Lung (tissue), 12 donors: ENCODE results near the gene PNPLA8. TPM values are rescaled to one million over a fixed set of nuclear protein-coding genes. Genes with fewer than 3 reads are reported as not detected.
A peak's percentile ranks its signal among the peaks of the same experiment; 100 is the strongest.

Experiments used
- ATAC-seq: fragments of 200-7000 bp; cut with Tn5 transposase; one replicate; pipeline ENCODE4 v1.9.1; 2020; ENCODE audit warnings: moderate number of reproducible peaks; ENCODE audit not compliant: insufficient read depth, low FRiP score
- DNase-seq, 3 donors: peaks; one replicate each; pipeline ENCODE4 v3.0.0-alpha.2; 2013 to 2017
- H3K27ac ChIP-seq, 2 donors: one replicate each; pipeline ENCODE4 v1.5.1; 2013; ENCODE audit warnings: mild to moderate bottlenecking in 2 of 2, moderate library complexity in 2 of 2, control low read depth in 1 of 2, inconsistent platforms in 1 of 2, low read depth in 1 of 2, low read length in 1 of 2
- H3K27me3 ChIP-seq, 3 donors: one replicate each; pipeline ENCODE4 v1.5.1; 2013; ENCODE audit warnings: low read length in 2 of 3; ENCODE audit not compliant: control insufficient read depth in 3 of 3, insufficient read depth in 3 of 3
- H3K36me3 ChIP-seq, 4 donors: one replicate each; pipeline ENCODE4 v1.5.1; 2013; ENCODE audit warnings: low read length in 4 of 4, mild to moderate bottlenecking in 1 of 4, moderate library complexity in 1 of 4; ENCODE audit not compliant: control insufficient read depth in 4 of 4, insufficient read depth in 4 of 4
- H3K4me1 ChIP-seq, 5 donors: one replicate each; pipeline ENCODE4 v1.5.1; 2013; ENCODE audit warnings: low read length in 5 of 5, mild to moderate bottlenecking in 2 of 5, moderate library complexity in 1 of 5; ENCODE audit not compliant: control insufficient read depth in 5 of 5, insufficient read depth in 5 of 5
- H3K4me3 ChIP-seq: one replicate; pipeline ENCODE4 v1.5.1; 2013; ENCODE audit warnings: mild to moderate bottlenecking, control low read depth, moderate library complexity
- H3K9ac ChIP-seq, 2 donors: one replicate each; pipeline ENCODE4 v1.5.1; 2013; ENCODE audit warnings: low read length in 2 of 2, control low read depth in 1 of 2; ENCODE audit not compliant: insufficient read depth in 1 of 2
- H3K9me3 ChIP-seq, 4 donors: one replicate each; pipeline ENCODE4 v1.5.1; 2013; ENCODE audit warnings: low read length in 3 of 4, mild to moderate bottlenecking in 1 of 4, moderate library complexity in 1 of 4; ENCODE audit not compliant: control insufficient read depth in 4 of 4, insufficient read depth in 3 of 4
- WGBS, 2 donors: extraction: QIAGEN DNeasy Blood & Tissue Kit; methylation state at CpG; one replicate each; pipeline ENCODE4 v1.1.7; 2013; 5-methylcytosine and 5-hydroxymethylcytosine counted together
- polyA plus RNA-seq, 2 donors: library from polyadenylated mRNA; stranded (reverse); fragments of 200-250 nt; gene quantifications; one replicate each; pipeline ENCODE4 v1.2.1, GENCODE V29; 2013
- total RNA-seq, 2 donors: library from RNA; depleted of rRNA in 1 of 2; stranded (reverse); fragments of >200 nt in 1 of 2; gene quantifications; one replicate each; pipeline ENCODE4 v1.2.1, GENCODE V29; 2014 to 2021
- TF ChIP-seq, protein P1 (sequence below): IDR thresholded peaks from 2 replicates; pipeline ENCODE4 v1.5.1; 2012; ENCODE audit warnings: mild to moderate bottlenecking; ENCODE audit errors: control extremely low read depth, extremely low read depth
- donor health status: control.
- donor health status: control.
- donor health status: Bipolar disorder and iron deficiency.
- donor health status: healthy.
- donor health status: DM: yes; HTN: yes; CAD: no.

Gene PNPLA8
- total and polyA plus RNA-seq, 4 donors, result 14.2 to 49.7 (median 25.4) TPM

DNA sequence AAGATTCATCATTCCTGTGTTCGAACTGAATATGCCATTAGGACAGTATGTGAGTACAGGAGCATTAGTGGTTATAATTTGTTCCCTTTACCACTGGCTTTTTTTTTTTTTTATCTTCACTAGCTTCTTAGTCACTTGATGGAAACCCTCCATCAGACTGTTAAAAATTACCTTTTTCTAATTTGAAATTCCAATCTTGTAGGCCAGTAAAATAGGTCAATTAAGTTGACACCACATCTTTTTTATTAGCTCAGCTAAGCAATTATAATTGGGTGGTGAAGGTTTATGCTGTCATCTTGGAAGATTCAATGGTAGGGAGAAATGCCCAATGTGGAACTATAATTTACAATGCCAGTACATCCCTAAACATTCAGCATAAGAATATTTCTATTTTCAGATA lies 75.8 kb downstream of the PNPLA8 start:
- no peak for DNase-seq
- ATAC-seq, result no peak
- Histone ChIP-seq H3K9me3 (no peaks in the 10 kb centered on the region), H3K4me1 (peaks cover 0 to 15% (median 6%) of the 10 kb centered on the region in 5 donors), H3K27ac (no peak overlapping the region), H3K27me3 (peaks cover 3 to 34% (median 25%) of the 10 kb centered on the region in 3 donors), H3K4me3 (no peak overlapping the region), H3K9ac (no peak overlapping the region), H3K36me3 (no peaks in the 10 kb centered on the region)
- TF ChIP-seq, protein P1, sequence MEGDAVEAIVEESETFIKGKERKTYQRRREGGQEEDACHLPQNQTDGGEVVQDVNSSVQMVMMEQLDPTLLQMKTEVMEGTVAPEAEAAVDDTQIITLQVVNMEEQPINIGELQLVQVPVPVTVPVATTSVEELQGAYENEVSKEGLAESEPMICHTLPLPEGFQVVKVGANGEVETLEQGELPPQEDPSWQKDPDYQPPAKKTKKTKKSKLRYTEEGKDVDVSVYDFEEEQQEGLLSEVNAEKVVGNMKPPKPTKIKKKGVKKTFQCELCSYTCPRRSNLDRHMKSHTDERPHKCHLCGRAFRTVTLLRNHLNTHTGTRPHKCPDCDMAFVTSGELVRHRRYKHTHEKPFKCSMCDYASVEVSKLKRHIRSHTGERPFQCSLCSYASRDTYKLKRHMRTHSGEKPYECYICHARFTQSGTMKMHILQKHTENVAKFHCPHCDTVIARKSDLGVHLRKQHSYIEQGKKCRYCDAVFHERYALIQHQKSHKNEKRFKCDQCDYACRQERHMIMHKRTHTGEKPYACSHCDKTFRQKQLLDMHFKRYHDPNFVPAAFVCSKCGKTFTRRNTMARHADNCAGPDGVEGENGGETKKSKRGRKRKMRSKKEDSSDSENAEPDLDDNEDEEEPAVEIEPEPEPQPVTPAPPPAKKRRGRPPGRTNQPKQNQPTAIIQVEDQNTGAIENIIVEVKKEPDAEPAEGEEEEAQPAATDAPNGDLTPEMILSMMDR, result no peak
- WGBS, 2 donors, result 87 to 100% methylated on average over 1 of the region's 1 CpG

DNA sequence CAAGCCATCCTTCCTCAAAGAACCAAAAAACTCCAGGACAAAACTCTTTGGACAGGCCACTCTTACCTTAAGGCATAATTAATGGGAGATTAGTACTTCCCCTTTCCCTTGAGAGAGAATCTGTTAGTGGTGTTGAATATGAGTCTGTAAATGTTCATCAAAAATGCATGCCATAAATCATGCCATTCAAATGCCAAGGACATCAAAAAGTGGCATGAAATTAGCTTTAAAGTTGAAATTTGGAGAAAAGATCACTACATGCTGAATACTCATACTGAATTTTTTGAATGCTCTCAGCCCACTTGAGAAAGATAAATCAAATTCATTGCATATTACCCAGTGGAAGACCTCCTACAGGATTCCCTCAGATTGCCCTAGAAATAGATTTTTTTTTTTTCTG lies 76.4 kb downstream of the PNPLA8 start:
- peaks cover 0 to 12% (median 6%) of the 10 kb centered on the region in 5 donors for H3K4me1 ChIP-seq
- peaks cover 3 to 32% (median 23%) of the 10 kb centered on the region in 3 donors for H3K27me3 ChIP-seq
- no peaks in the 10 kb centered on the region for H3K36me3 ChIP-seq
- no peak overlapping the region for H3K9ac ChIP-seq
- no peak for ATAC-seq
- TF ChIP-seq, protein P1, result no peak
- H3K9me3 ChIP-seq, result no peaks in the 10 kb centered on the region
- no peak for DNase-seq
- no peak overlapping the region for H3K4me3 ChIP-seq
- H3K27ac ChIP-seq, result no peak overlapping the region

DNA sequence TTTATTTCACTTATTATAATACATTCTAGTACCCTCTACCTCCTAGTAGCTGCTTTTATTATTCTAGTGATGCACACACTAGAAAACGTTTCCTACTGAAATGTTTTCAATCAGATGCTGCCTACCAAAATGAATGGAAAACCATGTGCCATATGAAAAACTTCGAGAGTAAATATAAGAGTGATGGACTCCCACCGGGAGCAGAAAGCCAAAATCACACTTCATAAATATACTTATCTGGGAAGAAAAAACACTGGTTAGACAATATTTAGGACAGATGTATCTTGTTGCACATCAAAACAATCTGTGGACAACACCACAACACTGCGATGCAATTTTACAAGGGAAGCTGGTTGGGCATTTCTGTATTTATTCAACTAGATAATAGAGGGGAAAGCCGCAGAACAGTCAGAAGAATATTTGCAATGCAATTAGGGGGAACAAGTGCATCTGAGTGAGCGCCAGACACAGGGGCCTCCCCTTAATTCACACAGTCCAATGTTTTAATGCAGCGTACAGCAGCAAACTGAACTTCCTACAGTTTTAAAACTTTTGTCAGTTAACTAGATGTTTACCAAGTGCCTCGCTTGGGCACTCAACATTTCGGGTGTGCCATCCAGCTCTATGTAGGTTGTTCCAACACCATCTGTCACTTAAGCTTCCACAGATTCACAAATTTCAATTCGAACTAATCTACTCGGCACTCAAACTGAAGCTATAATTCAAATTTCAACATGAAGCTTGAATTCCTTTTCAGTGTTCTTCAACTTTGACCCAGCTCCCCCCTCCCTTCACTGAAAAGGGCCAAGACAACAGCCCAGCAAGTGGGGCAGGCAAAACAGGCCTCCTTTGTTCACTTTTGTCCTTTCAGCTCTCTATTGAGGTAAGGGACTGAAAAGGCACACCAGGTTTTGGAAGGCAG lies 77.1 kb downstream of the PNPLA8 start:
- Histone ChIP-seq H3K9me3 (no peaks in the 10 kb centered on the region), H3K36me3 (no peaks in the 10 kb centered on the region), H3K27me3 (peaks cover 3 to 25% (median 16%) of the 10 kb centered on the region in 3 donors), H3K9ac (no peak overlapping the region), H3K4me3 (no peak overlapping the region), H3K27ac (no peak overlapping the region), H3K4me1 (peaks cover 0 to 12% (median 6%) of the 10 kb centered on the region in 5 donors)
- ATAC-seq, result no peak
- peak; percentile 32 to 83 (median 74) for DNase-seq
- WGBS, 2 donors, result 54 to 73% methylated on average over 11 of the region's 11 CpGs
- TF ChIP-seq, protein P1, result no peak
